A549 treated with DMSO at 1 μM for 4 hours (cell line): ENCODE results near the gene GP1BB. TPM values are rescaled to one million over a fixed set of nuclear protein-coding genes. Genes with fewer than 3 reads are reported as not detected.

ENCODE experiments used
- total RNA-seq: library from RNA; stranded (reverse); fragments of 200-300 nt; extraction: Qiagen RNA extraction; gene quantifications from 5 replicates; pipeline ENCODE4 v1.2.3, GENCODE V29; 2022; ENCODE audit warnings: low read depth

Gene GP1BB
- 0.73 to 1.7 TPM (median 1.2 TPM) in 5 replicates for total RNA-seq

DNA sequence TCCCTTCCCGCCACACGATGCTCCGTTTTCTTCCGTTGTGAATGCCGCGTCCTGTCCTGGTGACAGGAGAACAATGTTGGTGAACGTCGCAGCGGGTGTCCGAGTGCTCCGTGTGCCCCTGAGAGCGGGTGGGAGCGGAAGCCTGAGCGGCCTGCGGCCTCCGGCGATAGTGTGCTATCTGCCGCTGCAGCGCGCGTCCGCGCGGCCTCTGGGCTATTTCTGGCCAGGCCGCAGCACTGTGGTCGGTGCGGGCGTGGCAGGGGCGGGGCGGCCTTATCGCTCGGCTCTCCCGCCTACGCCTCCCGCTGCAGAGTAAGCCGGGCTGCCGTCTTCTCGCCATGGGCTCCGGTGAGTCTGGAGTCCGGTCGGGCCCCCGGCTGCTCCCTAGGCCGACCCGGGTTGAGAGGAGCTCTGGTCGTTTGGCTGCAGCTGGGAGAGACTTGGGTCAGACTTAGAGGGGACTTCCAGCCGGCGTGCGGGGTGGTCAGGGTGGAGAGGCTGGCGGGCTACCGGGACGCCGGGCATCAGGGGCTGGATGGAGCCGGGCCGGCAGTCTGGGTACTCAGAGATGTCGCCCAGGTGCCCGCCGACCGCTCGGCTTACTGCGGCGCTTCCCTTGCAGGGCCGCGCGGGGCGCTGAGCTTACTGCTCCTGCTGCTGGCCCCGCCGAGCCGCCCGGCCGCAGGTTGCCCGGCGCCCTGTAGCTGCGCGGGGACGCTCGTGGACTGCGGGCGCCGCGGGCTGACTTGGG is at the start of gene GP1BB:
TSS of gene GP1BB (plus strand) at position 308 of the 751 bp plus-strand sequence. CDS start at position 339, 31 bp downstream.

DNA sequence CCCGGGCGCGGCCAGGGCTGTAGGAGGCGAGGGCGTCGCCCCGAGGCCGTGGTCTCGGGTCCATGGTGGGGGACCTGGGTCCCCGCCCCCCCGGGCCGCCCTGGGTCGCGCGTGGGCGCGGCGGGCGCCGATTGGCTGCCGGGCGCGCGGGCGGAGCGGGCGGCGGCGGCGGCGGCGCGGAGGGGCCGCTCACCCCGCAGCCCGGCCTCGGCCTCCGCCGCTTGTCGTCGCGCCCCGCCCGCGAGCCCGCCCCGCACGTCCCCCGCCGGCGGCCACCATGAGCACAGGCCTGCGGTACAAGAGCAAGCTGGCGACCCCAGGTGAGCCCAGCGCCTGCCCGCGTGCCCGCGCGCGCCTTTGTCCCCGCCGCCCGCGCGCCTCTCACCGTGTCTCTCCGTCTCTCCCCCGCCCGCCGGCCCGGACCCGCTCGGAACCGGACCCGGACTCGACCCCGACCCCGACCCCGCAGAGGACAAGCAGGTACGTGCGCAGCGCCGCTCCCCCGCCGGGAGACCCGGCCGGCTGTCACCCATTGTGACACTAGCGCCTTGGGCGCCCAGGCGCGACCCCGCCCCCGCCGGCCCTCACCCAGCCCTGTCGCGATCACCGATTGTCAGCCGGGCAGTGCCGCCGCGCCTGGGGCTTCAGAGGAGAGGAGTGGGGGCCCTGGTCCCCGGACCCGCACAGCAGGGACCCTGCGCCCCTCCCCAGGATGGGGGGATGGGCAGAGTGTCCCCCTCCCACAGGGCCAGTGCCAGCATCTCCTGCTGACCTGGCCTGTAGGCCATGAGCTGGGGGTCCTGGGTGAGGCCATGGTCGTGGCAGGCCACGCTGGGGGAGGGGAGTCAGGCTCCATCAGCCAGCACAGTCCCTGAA is 8.8 kb upstream of the GP1BB start, which contains the start of gene SEPTIN5:
TSS of gene SEPTIN5 (plus strand) at position 192 of the 876 bp plus-strand sequence. CDS start at position 278, 86 bp downstream.

DNA sequence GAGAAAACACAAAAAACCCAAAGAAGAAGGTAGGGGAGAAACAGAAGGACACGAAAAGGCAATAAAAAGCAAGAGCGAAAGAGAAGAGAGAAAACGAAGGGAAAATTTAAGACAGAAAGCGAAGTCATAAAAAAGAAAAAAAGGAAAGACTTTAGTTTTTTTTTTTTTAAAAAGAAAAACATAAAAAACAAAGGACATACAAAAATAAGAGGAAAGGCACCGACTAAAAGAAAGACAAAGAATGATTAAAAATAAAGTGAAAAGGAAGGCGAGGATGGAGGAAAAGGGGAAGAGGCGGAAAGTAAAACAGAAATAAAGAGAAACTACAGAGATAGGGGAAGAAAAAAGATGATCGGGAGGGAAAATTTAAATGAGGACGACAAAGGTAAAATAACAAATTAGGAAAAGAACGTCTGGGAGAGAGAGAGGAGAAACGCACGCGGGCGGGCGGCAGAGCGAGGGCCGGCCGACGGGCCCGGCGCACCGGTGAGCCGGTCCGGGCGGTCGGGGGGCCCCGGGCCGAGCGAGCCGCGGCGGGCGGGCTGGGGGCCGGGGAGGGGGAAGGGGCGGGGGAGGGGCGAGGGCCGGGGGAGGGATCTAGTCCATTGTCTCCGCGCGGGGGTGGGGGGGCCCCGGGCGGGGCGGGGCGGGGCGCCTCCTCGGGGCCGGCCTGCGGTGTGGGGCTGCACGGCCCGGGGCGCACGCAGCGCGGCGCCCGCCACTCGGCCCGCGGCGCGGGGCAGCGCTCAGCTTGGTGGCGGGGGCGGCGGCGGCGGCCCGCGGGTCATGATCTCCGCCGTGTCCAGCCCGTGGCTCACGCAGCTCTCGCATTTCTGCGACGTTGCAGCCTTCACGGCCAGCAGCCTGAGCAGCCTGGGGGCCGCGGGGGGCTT is 37.0 kb downstream of the GP1BB start, which contains the start of gene TBX1:
TSS of gene TBX1 (plus strand) at position 721 of the 893 bp plus-strand sequence. CDS start at position 787, 66 bp downstream.

Other genes with a start within 250 kb of the GP1BB start
- gene UFD1, start 244.3 kb upstream of the GP1BB start, total RNA-seq = 94.8 to 99.6 TPM (median 98.3 TPM) in 5 replicates
- 23.5 to 26.4 TPM (median 24.8 TPM) in 5 replicates for gene CDC45, start 243.6 kb upstream of the GP1BB start, total RNA-seq
- gene CLDN5, start 199.1 kb upstream of the GP1BB start, total RNA-seq = not detected in 5 replicates
- gene SEPTIN5, start 9.0 kb upstream of the GP1BB start, total RNA-seq = 6.4 to 10.3 TPM (median 7.8 TPM) in 5 replicates
- gene TBX1, start 37.2 kb downstream of the GP1BB start, total RNA-seq = 2.9 to 4.9 TPM (median 3.4 TPM) in 5 replicates
- gene GNB1L, start 131.3 kb downstream of the GP1BB start, total RNA-seq = 11.7 to 16.8 TPM (median 15.9 TPM) in 5 replicates
- gene RTL10, start 131.3 kb downstream of the GP1BB start, total RNA-seq = 6.6 to 8.1 TPM (median 7.3 TPM) in 5 replicates
- 130 to 158 TPM (median 152 TPM) in 5 replicates for gene COMT, start 218.2 kb downstream of the GP1BB start, total RNA-seq
- gene TXNRD2, start 218.3 kb downstream of the GP1BB start, total RNA-seq = 30.6 to 39.8 TPM (median 34.1 TPM) in 5 replicates